Activated CD8-positive, alpha-beta T cell treated with anti-CD3 and anti-CD28 coated beads, Interleukin-2, amount 10 ng/mL, durations not matched to agents 7 days and 5 days (primary cell): ENCODE results near the gene ZNF749. TPM values are rescaled to one million over a fixed set of nuclear protein-coding genes. Genes with fewer than 3 reads are reported as not detected.
"Not testable (repeated sequence)": the region's sequence is repeated elsewhere in the genome, so short reads cannot be mapped to it uniquely, and the experiment has no call there.

Experiments
- ATAC-seq: fragments of 150-1000 bp; cut with Tn5 transposase; one replicate; pipeline ENCODE4 v1.10.0; 2021; ENCODE audit warnings: moderate library complexity
- CTCF ChIA-PET: fragments of 350-600 bp; sonication (Branson Sonifier 250); formaldehyde crosslinking; loops from one replicate; lab custom pipeline; 2021; ENCODE audit warnings: antibody characterized with exemption; lab: Charles Lee
- POLR2A ChIA-PET: fragments of 350-600 bp; sonication (Branson Sonifier 250); formaldehyde crosslinking; loops from one replicate; lab custom pipeline; 2021; ENCODE audit warnings: antibody characterized with exemption; lab: Charles Lee
- DNase-seq: peaks from one replicate; pipeline ENCODE4 v3.0.0-alpha.2; 2020
- H3K27ac Mint-ChIP-seq: one replicate; pipeline ENCODE4 v1.8.0; 2021; ENCODE audit warnings: mild to moderate bottlenecking, mixed read lengths
- H3K27me3 Mint-ChIP-seq: one replicate; pipeline ENCODE4 v1.8.0; 2021; ENCODE audit warnings: low read depth, mixed read lengths
- H3K36me3 Mint-ChIP-seq: one replicate; pipeline ENCODE4 v1.8.0; 2021; ENCODE audit warnings: low read depth, mixed read lengths
- H3K4me1 Mint-ChIP-seq: one replicate; pipeline ENCODE4 v1.8.0; 2021; ENCODE audit warnings: low read depth, mixed read lengths
- H3K4me3 Mint-ChIP-seq: one replicate; pipeline ENCODE4 v1.8.0; 2021; ENCODE audit warnings: mild to moderate bottlenecking, mixed read lengths
- H3K9me3 Mint-ChIP-seq: one replicate; pipeline ENCODE4 v1.8.0; 2022; ENCODE audit warnings: mixed read lengths; ENCODE audit not compliant: insufficient read depth
- total RNA-seq, 2 experiments: library from RNA; stranded (reverse); gene quantifications; one replicate each; pipeline ENCODE4 v1.2.3, GENCODE V29; 2021

The ZNF749 gene
- total RNA-seq, 2 experiments from 2014 or later = 13.7 to 19.6 TPM

DNA sequence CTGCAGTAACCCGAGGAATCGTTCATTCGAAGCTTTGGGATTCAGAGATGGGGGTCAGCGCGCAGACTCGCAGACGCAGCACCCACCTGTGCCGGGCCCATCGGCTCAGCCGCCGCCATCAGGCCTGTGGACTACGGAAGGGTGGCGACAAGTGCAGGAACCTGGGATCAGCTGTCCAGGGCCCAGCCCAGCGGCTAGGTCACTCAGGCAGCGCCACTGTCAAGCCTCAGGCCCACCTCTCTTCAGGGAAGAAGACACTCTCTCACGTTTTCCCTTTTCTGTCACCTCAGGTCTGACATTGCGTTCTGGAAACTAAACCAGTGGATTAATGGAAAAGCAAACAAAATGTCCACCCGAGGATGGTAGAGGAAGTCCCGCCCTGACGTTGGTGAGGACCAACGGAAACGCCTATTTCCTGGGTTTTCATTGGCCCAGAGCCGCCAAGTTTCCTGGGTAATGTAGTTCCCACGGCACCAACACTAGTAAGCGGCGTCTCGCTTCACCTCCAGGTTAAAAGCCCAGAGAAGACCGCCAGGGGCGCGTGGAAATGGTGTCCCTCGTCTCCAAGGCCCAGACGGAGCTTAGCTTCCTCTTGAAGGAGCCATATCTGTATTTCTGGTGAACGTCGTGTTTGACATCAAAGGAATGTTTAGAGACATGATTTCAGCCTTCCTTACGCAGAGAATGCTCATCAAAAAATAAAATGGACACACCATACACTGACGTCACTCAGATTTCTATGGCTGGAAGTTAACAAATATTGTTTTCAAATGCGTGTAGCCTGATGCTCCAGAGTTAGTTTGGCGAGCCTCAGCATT, 42.3 kb downstream of the ZNF749 start, which contains the start of gene ZNF772:
TSS of gene ZNF772 (minus strand) at position 376 of the 818 bp plus-strand sequence. CDS start at position 119, 257 bp downstream.
- POLR2A ChIA-PET = interaction anchor here (1.0 to 1.4 kb wide), 3 partner anchors 22 to 42 kb away, joined by 3 to 6 read pairs (median 4); partner anchors contain the start of genes ZNF749 and ZNF773
- peak within 1 kb of the TSS; percentile 85 for H3K27ac Mint-ChIP-seq
- H3K4me1 Mint-ChIP-seq = peaks cover 16% of the 10 kb centered on the region
- CTCF ChIA-PET = interaction anchor here (1.0 kb wide), 1 partner anchor 10 kb away, joined by 3 read pairs; the partner anchor contains the start of gene ZNF419
- ATAC-seq (peak; percentile 100), DNase-seq (peak; percentile 94)
- H3K36me3 Mint-ChIP-seq = peaks cover 57% of the 10 kb centered on the region
- H3K27me3 Mint-ChIP-seq = peaks cover 2% of the 10 kb centered on the region
- peak within 1 kb of the TSS; percentile 76 for H3K4me3 Mint-ChIP-seq
- peaks cover 56% of the 10 kb centered on the region for H3K9me3 Mint-ChIP-seq

DNA sequence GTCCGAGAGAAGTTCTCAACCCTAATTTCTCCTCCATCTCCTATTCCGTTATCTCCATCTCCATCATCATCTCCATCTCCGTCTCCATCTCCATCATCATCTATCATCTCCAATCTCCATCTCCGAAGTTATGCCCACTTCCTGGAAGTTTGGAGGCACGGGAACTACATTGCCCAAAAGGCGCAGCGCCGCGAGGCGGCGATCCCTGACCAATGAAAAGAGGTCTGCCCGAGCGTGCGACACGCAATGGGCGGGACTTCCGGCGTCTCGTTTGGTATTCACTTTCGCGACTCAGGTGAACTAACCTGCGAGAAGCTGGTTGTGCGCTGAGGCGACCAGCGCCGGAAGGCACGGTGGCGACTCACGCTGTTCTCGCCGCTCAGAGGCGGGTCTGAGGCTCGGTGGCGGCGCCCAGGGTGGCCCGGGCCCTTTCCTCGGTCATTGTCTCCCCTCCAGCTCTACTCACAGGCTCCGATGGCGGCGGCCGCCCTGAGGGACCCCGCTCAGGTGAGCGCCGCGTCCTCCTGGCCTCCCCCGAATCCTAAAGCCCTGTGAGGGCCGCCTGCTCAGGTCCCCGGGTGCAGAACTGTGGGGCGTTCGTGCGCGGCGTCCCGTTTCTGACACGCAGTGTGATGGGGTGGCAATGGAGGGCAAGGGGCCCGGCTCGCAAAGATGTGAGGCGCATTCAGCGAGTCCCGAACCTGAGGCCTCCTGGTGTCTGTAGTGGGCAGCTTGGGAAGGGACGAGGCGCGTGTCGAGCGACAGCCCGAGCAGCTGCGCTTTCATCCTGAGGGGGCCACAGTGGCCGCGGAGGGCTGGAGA, 52.6 kb downstream of the ZNF749 start, which contains the start of gene ZNF419:
TSS of gene ZNF419 (plus strand) at position 274 of the 822 bp plus-strand sequence. CDS start at position 475, 201 bp downstream.
- ChIA-PET POLR2A (interaction anchor here (1.1 to 1.2 kb wide), 2 partner anchors 12 to 221 kb away, joined by 3 to 7 read pairs; partner anchors contain the start of genes ZNF154 and ZNF773), CTCF (interaction anchor here (0.9 to 1.6 kb wide), 2 partner anchors 10 to 12 kb away, joined by 3 to 4 read pairs; partner anchors contain the start of genes ZNF772 and ZNF773)

DNA sequence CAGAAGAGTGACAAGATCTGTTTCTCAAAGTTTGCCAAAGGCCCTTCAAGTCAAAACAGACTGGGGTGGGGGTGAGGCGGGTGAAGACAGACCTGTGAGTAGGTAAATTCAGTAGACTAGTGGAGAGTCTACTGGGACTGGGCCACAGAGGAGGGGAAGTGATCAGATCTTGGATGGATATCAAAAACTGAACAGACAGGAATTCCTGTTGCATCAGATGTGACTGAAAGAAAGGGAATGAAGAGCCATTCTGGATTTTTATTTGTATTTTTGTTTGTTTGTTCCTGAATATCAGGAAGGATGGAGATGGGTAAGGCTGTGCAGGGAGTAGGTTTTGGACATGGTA, 53.1 kb downstream of the ZNF749 start:
- DNase-seq, H3K27me3 Mint-ChIP-seq, ATAC-seq: not testable (repeated sequence)
- Mint-ChIP-seq H3K4me3 (peak overlapping the region; percentile 76), H3K36me3 (peaks cover 52% of the 10 kb centered on the region), H3K9me3 (peaks cover 24% of the 10 kb centered on the region), H3K27ac (peak overlapping the region; percentile 58), H3K4me1 (peaks cover 14% of the 10 kb centered on the region)
- CTCF ChIA-PET = interaction anchor here (0.9 to 1.6 kb wide), 2 partner anchors 11 kb away, joined by 3 to 4 read pairs; partner anchors contain the start of genes ZNF772 and ZNF773
- POLR2A ChIA-PET = interaction anchor here (1.1 to 1.2 kb wide), 2 partner anchors 11 to 221 kb away, joined by 3 to 7 read pairs; partner anchors contain the start of genes ZNF154 and ZNF773

More for the DNA sequence above, 52.6 kb downstream of the ZNF749 start, which contains the start of gene ZNF419:
- Mint-ChIP-seq H3K4me3 (peak within 1 kb of the TSS; percentile 76), H3K4me1 (peaks cover 14% of the 10 kb centered on the region), H3K27ac (peak within 1 kb of the TSS; percentile 70), H3K9me3 (peaks cover 19% of the 10 kb centered on the region), H3K36me3 (peaks cover 46% of the 10 kb centered on the region)
- DNase-seq (peak; percentile 95), ATAC-seq (peak; percentile 97)
- not testable (repeated sequence) for H3K27me3 Mint-ChIP-seq

Other genes starting within 250 kb of the ZNF749 start
- 10 to 100 TPM; 34.1 to 35.1 TPM for gene ZNF264, start 243.8 kb upstream of the ZNF749 start, total RNA-seq
- 1 to 10 TPM in 1 of 2 experiments, under 1 TPM in 1; 0.94 to 1.3 TPM for gene AURKC, start 204.3 kb upstream of the ZNF749 start, total RNA-seq
- 1 to 10 TPM; 9.8 to 9.9 TPM for gene ZNF805, start 194.7 kb upstream of the ZNF749 start, total RNA-seq
- 10 to 100 TPM; 43.9 to 46.6 TPM for gene ZNF460, start 154.8 kb upstream of the ZNF749 start, total RNA-seq
- gene ZNF543, start 114.9 kb upstream of the ZNF749 start, total RNA-seq = 1 to 10 TPM; 7.0 to 7.5 TPM
- gene ZNF304, start 84.1 kb upstream of the ZNF749 start, total RNA-seq = 1 to 10 TPM; 8.5 to 9.1 TPM
- gene TRAPPC2B, start 71.8 kb upstream of the ZNF749 start, total RNA-seq = 1 to 10 TPM; 8.5 to 8.6 TPM
- 1 to 10 TPM; 4.2 to 4.4 TPM for gene ZNF547, start 71.8 kb upstream of the ZNF749 start, total RNA-seq
- gene ZNF548, start 45.5 kb upstream of the ZNF749 start, total RNA-seq = 10 to 100 TPM; 27.4 to 28.0 TPM
- gene ZNF17, start 24.2 kb upstream of the ZNF749 start, total RNA-seq = 10 to 100 TPM; 11.6 to 12.2 TPM
- under 1 TPM; 0.16 TPM for gene VN1R1, start 21.8 kb downstream of the ZNF749 start, total RNA-seq
- 1 to 10 TPM; 7.6 to 9.1 TPM for gene ZNF772, start 42.2 kb downstream of the ZNF749 start, total RNA-seq
- gene ZNF419, start 52.4 kb downstream of the ZNF749 start, total RNA-seq = 10 to 100 TPM; 10.0 to 10.9 TPM
- 1 to 10 TPM; 8.3 to 8.4 TPM for gene ZNF773, start 64.6 kb downstream of the ZNF749 start, total RNA-seq
- 1 to 10 TPM; 7.5 to 7.8 TPM for gene ZNF549, start 92.0 kb downstream of the ZNF749 start, total RNA-seq
- 10 to 100 TPM; 12.6 to 13.7 TPM for gene ZNF550, start 124.5 kb downstream of the ZNF749 start, total RNA-seq
- 1 to 10 TPM; 5.4 to 5.5 TPM for gene ZNF416, start 143.6 kb downstream of the ZNF749 start, total RNA-seq
- gene ZIK1, start 148.8 kb downstream of the ZNF749 start, total RNA-seq = 10 to 100 TPM; 12.1 to 12.4 TPM
- 10 to 100 TPM; 10.7 to 10.8 TPM for gene ZNF530, start 164.6 kb downstream of the ZNF749 start, total RNA-seq
- gene ZNF134, start 178.9 kb downstream of the ZNF749 start, total RNA-seq = 10 to 100 TPM; 17.1 to 17.8 TPM
- 10 to 100 TPM; 13.6 to 14.3 TPM for gene ZNF211, start 197.8 kb downstream of the ZNF749 start, total RNA-seq
- gene ZSCAN4, start 233.6 kb downstream of the ZNF749 start, total RNA-seq = not detected
- 10 to 100 TPM; 13.0 to 14.3 TPM for gene ZNF551, start 246.7 kb downstream of the ZNF749 start, total RNA-seq